ENCODE measurements around the gene TNFRSF18. TPM values are rescaled to one million over a fixed set of nuclear protein-coding genes. Genes with fewer than 3 reads are reported as not detected.

TNFRSF18 gene
- total RNA-seq, 1 donor from 2014 or later: 0.98 TPM

GRCh38 chr1:1223891-1224290 is 17.5 kb upstream of the TNFRSF18 start:
- H3K27me3 ChIP-seq: no peaks in the 10 kb centered on the region
- H3K4me1 ChIP-seq: no peaks in the 10 kb centered on the region
- intact Hi-C loops (cut with DNase I): no loop called here
- H3K36me3 ChIP-seq: peaks cover 86% of the 10 kb centered on the region
- H3K27ac ChIP-seq: no peak overlapping the region
- ATAC-seq: no peak
- H3K9me3 ChIP-seq: no peaks in the 10 kb centered on the region
- no peak overlapping the region for H3K4me3 ChIP-seq
- TF ChIP-seq CTCF (IDR thresholded peaks at IDR 0.05): no peak
- DNase-seq: no peak

- ATAC-seq (no peak), DNase-seq (no peak)
- no peaks in the 10 kb centered on the region for H3K9me3 ChIP-seq
- no peaks in the 10 kb centered on the region for H3K4me1 ChIP-seq
- H3K36me3 ChIP-seq: peaks cover 86% of the 10 kb centered on the region
- H3K27ac ChIP-seq: no peak overlapping the region
- H3K4me3 ChIP-seq: no peak overlapping the region
- H3K27me3 ChIP-seq: no peaks in the 10 kb centered on the region
- intact Hi-C loops (cut with DNase I): no loop called here
- no peak for TF ChIP-seq CTCF (IDR thresholded peaks at IDR 0.05)
Measured at GRCh38 chr1:1223321-1223720, 16.9 kb upstream of the TNFRSF18 start.

GRCh38 chr1:1222575-1223225 is 16.3 kb upstream of the TNFRSF18 start:
- no peak for TF ChIP-seq CTCF (IDR thresholded peaks at IDR 0.05)
- no peaks in the 10 kb centered on the region for H3K4me1 ChIP-seq
- no peaks in the 10 kb centered on the region for H3K9me3 ChIP-seq
- DNase-seq (no peak), ATAC-seq (no peak)
- intact Hi-C loops (cut with DNase I): no loop called here
- peaks cover 85% of the 10 kb centered on the region for H3K36me3 ChIP-seq
- no peak overlapping the region for H3K4me3 ChIP-seq
- no peak overlapping the region for H3K27ac ChIP-seq
- no peaks in the 10 kb centered on the region for H3K27me3 ChIP-seq

- ATAC-seq (no peak), DNase-seq (no peak)
- no peak overlapping the region for H3K4me3 ChIP-seq
- intact Hi-C loops (cut with DNase I): no loop called here
- no peak overlapping the region for H3K27ac ChIP-seq
- H3K4me1 ChIP-seq: no peaks in the 10 kb centered on the region
- H3K9me3 ChIP-seq: no peaks in the 10 kb centered on the region
- TF ChIP-seq CTCF (IDR thresholded peaks at IDR 0.05): no peak
- H3K36me3 ChIP-seq: peaks cover 88% of the 10 kb centered on the region
- H3K27me3 ChIP-seq: no peaks in the 10 kb centered on the region
Measured at GRCh38 chr1:1221887-1222574, 15.6 kb upstream of the TNFRSF18 start.

- TF ChIP-seq CTCF (IDR thresholded peaks at IDR 0.05): no peak
Measured at GRCh38 chr1:1220197-1220596, 13.8 kb upstream of the TNFRSF18 start.

More at GRCh38 chr1:1220197-1220596, 13.8 kb upstream of the TNFRSF18 start:
- no peak overlapping the region for H3K27ac ChIP-seq
- DNase-seq (no peak), ATAC-seq (no peak)
- no peaks in the 10 kb centered on the region for H3K4me1 ChIP-seq
- intact Hi-C loops (cut with DNase I): no loop called here
- H3K36me3 ChIP-seq: peaks cover 77% of the 10 kb centered on the region
- H3K9me3 ChIP-seq: no peaks in the 10 kb centered on the region
- H3K4me3 ChIP-seq: no peak overlapping the region
- no peaks in the 10 kb centered on the region for H3K27me3 ChIP-seq
